ENCODE measurements around the gene TLR9.
A peak's percentile ranks its signal among the peaks of the same experiment; 100 is the strongest.

Gene TLR9

GRCh38 chr3:52216585-52217408 is 8.6 kb downstream of the TLR9 start:
- DNase-seq = peak; percentile 64

DNA sequence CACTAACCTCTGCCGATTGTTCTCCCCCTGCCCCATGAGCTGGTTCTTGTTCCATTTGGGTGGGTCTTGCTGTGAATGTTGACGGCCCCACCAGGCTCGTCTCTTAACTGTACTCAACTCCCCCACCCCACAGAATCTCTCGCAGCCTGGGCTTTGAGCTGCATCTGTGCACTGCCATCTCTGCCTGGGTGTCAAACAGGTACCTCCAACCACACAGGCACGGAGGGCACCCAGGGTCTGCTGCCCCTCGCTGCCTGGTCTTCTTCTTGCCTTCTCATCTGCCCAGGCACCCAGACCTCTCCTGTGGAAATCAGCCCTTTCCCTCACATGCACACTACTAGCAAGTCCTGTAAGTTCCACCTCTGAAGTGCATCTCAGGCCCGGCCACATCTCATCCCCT is 10.1 kb downstream of the TLR9 start:
- no peak for DNase-seq

DNA sequence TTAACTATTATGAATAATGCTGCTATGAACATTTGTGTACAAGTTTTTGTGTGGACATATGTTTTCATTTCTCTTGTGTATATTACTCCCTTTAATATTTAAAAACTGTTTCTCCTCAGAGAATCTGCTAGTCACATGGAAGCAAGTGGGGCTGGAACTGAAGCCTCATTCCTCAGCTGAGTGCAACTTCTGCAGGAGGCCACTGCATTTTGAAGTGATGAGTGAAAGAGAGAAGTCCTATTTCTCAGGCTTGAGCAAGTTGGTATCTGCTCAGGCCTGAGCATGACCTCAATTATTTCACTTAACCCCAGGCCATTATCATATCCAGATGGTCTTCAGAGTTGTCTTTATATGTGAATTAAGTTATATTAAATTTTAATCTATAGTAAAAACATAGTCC is 11.5 kb downstream of the TLR9 start:
- DNase-seq = no peak

GRCh38 chr3:52213005-52213404 is 12.4 kb downstream of the TLR9 start:
- no peak for DNase-seq

DNA sequence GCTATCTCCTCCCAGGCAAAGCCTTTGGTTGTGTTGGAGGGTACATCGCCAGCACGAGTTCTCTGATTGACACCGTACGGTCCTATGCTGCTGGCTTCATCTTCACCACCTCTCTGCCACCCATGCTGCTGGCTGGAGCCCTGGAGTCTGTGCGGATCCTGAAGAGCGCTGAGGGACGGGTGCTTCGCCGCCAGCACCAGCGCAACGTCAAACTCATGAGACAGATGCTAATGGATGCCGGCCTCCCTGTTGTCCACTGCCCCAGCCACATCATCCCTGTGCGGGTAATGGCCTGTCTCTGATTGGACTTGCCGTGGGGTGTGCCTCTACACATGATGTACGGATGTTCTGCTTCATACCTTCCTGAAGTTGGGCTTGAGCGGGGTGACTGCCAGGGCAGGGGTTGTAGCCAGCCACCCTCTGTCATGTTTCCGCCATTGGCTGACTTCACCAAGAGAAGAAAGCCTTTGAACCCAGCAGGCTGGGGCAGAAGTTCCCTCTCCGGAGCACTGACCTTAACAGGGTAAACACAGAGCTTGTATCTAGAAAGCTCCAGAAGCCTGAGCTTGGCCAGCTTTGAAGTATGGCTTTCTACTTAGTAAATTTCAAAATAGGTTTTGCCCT is 14.1 kb downstream of the TLR9 start:
- DNase-seq = no peak

DNA sequence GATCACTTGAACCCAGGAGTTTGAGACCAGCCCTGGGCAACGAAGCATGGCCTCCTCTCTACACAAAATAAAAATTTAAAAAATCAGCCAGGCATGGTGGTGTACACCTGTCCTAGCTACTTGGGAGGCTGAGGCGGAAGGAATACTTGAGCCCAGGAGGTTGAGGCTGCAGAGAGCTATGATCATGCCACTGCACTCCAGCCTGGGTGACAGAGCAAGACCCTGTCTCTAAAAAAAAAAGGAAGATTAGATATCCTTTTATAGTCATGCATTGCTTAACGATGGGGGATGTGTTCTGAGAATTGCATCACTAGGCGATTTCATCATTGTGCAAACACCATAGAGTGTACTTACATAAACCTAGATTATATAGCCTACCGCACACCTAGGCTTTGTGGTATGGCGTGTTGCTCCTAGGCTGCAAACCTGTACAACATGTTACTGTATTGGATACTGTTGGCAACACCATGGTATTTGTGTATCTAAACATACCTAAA is 14.8 kb downstream of the TLR9 start:
- no peak for DNase-seq

- no peak for DNase-seq
Measured at GRCh38 chr3:52210037-52210436, 15.4 kb downstream of the TLR9 start.

DNA sequence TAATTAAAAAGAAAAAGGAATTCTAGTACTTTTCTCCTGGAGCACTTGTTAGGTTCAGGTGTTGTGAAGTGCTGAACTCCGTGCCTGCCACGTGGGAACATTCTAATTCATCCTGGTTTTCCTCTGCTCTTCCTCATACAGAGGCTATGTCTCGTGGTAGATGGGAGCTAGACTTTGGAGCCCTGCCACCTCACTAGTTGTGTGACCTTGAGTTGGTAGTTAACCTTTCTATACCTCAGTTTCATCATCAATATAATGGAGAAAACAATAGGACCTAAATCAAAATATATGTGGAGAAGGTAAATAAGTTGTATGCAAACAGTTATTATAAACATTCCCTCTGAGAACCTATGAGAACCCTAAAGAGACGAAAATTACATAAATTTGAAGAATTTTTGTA is 16.9 kb downstream of the TLR9 start:
- no peak for DNase-seq

DNA sequence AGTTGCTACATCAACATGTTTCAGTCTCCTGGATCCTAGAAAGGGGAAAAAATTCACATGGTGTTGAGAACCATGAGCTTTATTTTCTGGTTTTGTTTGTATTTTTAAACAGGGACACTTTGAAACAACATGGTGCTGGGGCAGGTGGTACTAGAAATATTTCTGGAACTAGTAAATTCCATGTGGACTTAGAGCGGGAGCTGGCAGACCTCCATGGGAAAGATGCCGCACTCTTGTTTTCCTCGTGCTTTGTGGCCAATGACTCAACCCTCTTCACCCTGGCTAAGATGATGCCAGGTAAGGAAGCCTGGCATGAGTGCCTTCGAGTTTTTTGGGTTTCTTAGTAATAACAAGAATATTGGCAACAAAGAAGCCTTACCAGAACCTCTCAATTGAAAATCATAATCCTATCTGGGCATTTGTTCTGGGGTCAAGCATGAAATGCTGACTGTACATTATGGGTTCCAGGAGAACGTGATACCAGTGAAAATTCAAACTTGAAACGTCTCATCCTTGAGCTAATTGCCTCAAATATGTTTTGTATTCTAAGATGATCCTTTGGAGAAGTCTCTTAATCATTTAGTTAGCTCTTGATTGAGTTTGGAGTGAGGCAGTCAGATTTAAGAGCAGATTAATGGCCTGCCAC is 19.6 kb downstream of the TLR9 start:
- no peak for DNase-seq

GRCh38 chr3:52204337-52205073 is 20.9 kb downstream of the TLR9 start:
- peak; percentile 59 for DNase-seq

- DNase-seq = no peak
Measured at GRCh38 chr3:52203701-52204100, 21.7 kb downstream of the TLR9 start.

GRCh38 chr3:52202384-52203077 is 22.9 kb downstream of the TLR9 start:
- no peak for DNase-seq

GRCh38 chr3:52200981-52201679 is 24.3 kb downstream of the TLR9 start:
- no peak for DNase-seq

- DNase-seq = no peak
Measured at GRCh38 chr3:52198643-52199608, 26.5 kb downstream of the TLR9 start.

DNA sequence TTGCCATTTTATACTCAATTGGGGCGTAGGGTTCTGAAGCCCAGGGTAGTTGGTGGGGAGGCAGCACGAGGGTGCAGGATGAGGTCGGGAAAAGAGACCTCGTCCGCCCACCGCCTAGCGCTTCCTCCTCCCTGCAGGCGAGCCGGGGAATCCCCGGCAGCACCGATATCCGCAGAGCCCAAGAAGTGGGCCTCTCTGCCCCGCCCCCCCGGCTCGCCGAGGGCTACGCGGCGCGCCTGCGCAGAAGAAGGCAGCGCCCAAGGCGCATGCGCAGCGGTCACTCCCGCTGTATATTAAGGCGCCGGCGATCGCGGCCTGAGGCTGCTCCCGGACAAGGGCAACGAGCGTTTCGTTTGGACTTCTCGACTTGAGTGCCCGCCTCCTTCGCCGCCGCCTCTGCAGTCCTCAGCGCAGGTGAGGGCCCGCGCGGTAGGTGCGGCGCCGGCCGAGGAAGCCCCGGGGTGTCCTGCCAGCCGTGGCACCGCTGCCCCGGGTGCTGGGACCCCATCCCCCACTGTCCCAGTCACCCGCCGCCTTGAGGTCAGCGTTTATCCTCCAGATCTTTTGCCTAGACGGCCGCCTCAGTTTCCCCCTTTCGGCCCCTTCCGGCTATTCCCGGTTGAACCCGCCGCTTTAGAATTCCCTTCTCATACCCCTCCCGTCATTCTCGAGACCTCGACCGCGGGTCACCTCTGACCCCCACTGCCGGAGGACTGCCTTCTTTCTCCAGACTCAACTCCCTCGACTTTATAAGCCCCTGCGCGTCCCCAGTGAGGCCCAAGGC is 27.4 kb downstream of the TLR9 start, which contains the start of gene ALAS1:
Gene ALAS1 (plus strand): TSS at position 319 of the 784 bp plus-strand sequence. CDS start 1,082 bp downstream, outside the sequence.
- DNase-seq = peak; percentile 97

GRCh38 chr3:52197499-52197841 is 28.0 kb downstream of the TLR9 start:
- DNase-seq = no peak

DNA sequence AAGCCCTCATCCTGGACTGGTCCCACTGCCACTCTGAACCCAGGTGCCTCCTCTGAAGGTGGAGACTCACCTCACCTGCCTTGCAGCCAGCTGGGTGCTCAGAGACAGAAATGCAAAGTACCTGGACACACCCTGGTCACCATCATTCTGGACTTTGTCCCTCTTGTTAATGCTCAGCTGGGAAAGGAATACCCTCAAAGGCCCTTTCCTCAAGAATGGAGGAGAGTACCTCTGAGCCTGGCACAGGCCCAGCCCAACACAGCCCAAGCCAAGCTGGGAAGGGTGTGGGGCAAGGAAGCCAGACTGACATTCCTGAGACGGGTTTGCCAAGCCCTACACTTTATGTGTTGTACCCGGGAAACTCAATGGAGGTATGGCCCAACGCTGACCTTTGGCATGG is 28.5 kb downstream of the TLR9 start:
- no peak for DNase-seq

- no peak for DNase-seq
Measured at GRCh38 chr3:52195823-52196331, 29.6 kb downstream of the TLR9 start.

- DNase-seq = no peak
Measured at GRCh38 chr3:52195291-52195597, 30.2 kb downstream of the TLR9 start.
